Hindlimb muscle (tissue), 1 donor: ENCODE data around the gene FABP2. TPM values are rescaled to one million over a fixed set of nuclear protein-coding genes. Genes with fewer than 3 reads are reported as not detected.
"Not testable (repeated sequence)": the region's sequence is repeated elsewhere in the genome, so short reads cannot be mapped to it uniquely, and the experiment has no call there.

ENCODE experiments used
- DNase-seq: peaks from one replicate; pipeline ENCODE4 v3.0.0-alpha.2; 2013
- polyA plus RNA-seq: library from polyadenylated mRNA; unstranded; fragments of 120-200 nt; gene quantifications from one replicate; pipeline ENCODE4 v1.2.1, GENCODE V29; 2013; ENCODE audit not compliant: insufficient read length

The FABP2 gene
- not detected for polyA plus RNA-seq

DNA sequence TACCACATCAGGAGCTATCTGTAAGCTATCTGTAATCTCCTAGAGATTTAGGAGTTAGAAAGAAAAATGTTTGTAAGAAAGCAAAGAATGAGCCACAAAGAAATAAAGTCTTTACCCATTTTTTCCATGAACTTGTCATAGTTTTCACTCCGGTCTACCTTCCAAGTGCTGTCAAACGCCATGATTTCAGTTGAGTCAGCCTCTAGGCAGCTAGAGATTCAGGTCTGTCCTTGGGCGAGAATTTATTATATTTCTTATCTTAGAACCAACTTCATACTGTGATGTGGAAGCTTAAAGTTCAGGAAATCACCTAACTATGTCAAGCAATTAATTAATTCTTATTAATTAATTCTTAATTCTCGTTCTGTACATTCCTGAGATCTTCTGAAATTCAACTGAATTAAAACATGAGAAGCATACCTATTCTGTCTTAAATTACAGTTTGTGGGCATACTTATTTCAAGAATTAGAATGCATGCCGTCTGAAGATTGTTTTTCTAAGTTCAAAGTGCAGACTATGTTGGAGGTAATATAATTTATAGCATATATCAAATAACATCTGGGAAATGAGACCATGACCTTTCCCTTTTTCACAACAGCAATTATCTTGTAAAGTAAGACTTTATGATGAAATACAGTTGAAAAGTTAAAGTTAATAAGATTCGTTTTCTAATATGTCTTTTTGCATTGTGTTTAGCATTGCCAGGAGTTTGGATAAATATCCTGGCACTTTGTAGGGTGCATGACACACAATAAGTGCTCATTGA is at the start of gene FABP2:
TSS of gene FABP2 (minus strand) at position 218 of the 767 bp plus-strand sequence. CDS start at position 182, 36 bp downstream.
- DNase-seq: no peak

- DNase-seq: not testable (repeated sequence)
Observed at GRCh38 chr4:119370951-119371683, 49.2 kb upstream of the FABP2 start.

GRCh38 chr4:119370392-119370791 is 48.5 kb upstream of the FABP2 start:
- not testable (repeated sequence) for DNase-seq

DNA sequence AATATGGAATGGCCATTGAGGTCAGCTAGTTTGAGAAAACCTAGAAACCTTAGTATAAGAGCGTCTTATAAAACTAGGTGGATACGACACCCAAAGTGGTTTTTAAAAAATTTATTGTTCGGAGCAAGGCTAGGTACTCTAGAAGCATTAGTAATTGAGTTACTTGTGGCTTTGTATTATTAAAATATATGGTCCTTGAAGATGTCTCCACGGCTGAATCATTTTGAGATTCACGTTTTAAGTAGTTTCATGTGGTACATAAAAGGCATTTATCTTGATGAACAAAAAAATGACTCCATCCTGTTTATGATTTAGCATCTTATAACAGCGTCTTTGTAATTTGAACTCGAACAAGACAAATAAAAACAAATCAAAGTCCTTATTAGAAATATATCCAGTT is 44.9 kb upstream of the FABP2 start:
- DNase-seq: not testable (repeated sequence)

GRCh38 chr4:119364203-119364602 is 42.3 kb upstream of the FABP2 start:
- not testable (repeated sequence) for DNase-seq

- not testable (repeated sequence) for DNase-seq
Observed at GRCh38 chr4:119363372-119363771, 41.4 kb upstream of the FABP2 start.

DNA sequence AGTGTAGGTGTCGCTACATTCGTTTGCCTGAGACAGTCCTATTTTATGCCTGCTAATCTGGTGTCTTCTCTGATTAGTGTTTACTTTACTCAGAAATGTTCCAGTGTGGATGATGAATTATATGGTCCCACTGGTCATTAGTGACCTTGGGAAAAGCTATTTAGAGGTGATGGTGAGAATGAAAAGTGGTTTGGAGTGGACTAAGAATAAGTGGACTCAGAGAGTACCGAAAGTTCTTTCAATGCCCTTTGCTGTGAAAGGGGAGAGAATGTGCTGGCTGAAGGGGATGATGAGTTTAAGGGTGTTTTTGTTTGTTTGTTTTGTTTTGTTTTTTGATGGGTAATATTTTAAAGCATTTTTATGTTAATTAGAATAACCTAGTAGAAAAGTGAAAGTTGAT is 40.5 kb upstream of the FABP2 start:
- not testable (repeated sequence) for DNase-seq

GRCh38 chr4:119359873-119360272 is 37.9 kb upstream of the FABP2 start:
- DNase-seq: not testable (repeated sequence)

GRCh38 chr4:119356796-119357195 is 34.9 kb upstream of the FABP2 start:
- not testable (repeated sequence) for DNase-seq

GRCh38 chr4:119356041-119356440 is 34.1 kb upstream of the FABP2 start:
- DNase-seq: not testable (repeated sequence)

GRCh38 chr4:119353364-119353763 is 31.4 kb upstream of the FABP2 start:
- DNase-seq: not testable (repeated sequence)

GRCh38 chr4:119348169-119348568 is 26.2 kb upstream of the FABP2 start:
- not testable (repeated sequence) for DNase-seq

DNA sequence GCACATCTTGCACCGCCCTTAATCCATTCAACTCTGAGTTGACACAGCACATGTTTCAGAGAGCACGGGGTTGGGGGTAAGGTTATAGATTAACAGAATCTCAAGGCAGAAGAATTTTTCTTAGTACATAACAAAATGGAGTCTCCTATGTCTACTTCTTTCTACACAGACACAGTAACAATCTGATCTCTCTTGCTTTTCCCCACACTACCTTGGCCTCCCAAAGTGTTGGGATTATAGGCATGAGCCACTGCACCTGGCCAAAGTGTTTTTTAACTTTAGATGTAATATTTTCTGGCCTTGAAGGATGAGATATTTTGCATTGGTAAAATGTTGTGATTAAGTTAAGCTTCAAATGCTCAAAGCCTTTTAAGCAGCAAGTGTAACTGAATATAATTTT is 21.4 kb upstream of the FABP2 start:
- DNase-seq: not testable (repeated sequence)

- DNase-seq: not testable (repeated sequence)
Observed at GRCh38 chr4:119339895-119340294, 18.0 kb upstream of the FABP2 start.

GRCh38 chr4:119337010-119337409 is 15.1 kb upstream of the FABP2 start:
- DNase-seq: no peak

DNA sequence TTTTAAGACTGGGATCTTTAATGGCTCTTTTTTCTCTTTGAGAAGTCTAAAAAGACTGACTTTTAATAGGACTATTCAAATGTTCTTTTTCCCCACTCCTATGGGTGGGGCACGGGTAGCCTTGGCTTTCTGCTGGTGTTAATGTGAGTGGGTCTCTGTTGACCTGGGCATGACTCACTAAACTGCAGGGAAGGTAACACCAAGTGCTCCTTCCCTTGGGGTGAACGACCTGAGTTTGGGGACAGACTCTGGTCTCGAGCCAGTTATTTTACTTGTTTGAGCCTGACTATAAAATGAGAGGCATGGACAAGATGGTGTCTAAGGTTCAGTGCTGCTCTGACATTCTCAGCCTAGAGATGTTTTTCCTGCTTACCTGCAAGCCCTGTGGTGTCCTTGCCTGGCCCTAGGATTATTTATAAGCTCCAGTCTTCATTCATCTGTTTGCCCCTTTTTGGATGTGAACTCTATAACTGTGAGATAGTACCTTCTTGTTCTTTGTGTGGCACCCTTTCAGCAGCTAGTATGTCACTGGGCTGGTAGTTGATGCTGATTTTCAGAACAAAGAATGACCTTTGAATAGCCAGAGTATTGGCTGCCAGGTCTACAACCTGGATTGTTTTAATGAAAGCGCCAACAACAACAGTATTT is 14.5 kb upstream of the FABP2 start:
- DNase-seq: not testable (repeated sequence)

GRCh38 chr4:119329835-119330620 is 8.1 kb upstream of the FABP2 start:
- no peak for DNase-seq

DNA sequence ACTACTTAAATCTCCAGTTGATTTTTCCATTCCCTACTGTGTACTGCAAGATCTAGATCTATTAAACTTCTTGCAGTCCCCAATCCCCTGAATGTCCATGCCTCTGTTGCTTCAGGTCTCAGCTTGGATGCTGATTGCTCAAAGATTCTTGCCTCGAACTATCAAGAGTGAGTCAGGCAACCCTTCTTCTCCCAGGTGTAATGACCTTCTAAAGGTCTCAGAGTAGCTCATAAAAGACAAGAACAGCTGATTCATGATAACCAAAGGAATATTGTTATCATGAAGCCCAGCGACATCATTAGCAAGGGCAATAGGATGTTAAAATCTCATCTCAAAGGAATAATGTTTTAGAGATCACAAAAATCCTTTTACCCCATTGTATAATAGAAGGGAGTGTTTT is 6.8 kb upstream of the FABP2 start:
- DNase-seq: no peak

GRCh38 chr4:119317990-119318389 is 3.9 kb downstream of the FABP2 start:
- no peak for DNase-seq

DNA sequence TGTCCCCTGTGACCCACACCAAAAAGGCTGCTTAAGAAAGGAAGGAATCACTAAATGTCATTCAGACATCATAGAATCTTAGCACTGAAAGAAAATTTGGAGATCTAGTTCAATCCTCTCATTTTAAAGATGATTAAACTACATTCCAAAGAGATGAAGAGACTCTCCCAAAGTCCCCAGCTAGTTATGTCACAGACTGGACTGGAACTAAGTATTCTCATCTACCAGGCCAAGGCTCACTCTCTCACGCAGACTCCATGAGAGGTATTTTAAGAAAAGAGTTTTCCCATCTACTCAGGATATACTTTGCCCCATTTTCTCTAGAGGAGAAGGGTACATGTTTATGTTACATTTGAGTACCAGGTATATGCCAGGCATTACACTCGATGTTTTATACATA is 6.9 kb downstream of the FABP2 start:
- no peak for DNase-seq

- no peak for DNase-seq
Observed at GRCh38 chr4:119314356-119314755, 7.6 kb downstream of the FABP2 start.

DNA sequence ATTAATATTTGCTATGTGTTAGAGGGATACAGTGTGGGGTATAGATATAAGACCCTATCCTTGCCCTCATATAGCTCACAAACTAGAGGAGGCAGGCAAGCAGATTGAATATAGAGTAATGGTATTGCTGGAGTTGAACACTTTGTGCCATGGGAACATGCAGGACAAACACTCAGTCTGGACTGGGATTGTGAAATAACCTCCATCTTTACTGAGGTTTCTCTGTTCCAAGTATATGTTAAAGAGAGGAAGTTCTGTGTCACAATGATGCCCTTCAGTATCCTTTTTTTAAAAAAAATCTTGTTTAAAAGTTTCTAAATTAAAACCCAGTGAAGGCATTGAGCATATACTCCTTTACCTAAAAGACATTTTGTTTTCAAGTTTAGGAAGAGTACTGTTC is 8.7 kb downstream of the FABP2 start:
- no peak for DNase-seq
